Measurements from ENCODE around the gene UVRAG.

Gene UVRAG

GRCh38 chr11:75809991-75810390, 5.0 kb upstream of the UVRAG start:
- no peak for DNase-seq (ENCODE audit: low read depth)

- DNase-seq (ENCODE audit: low read depth): no peak
Observed at GRCh38 chr11:75810637-75811390, 4.2 kb upstream of the UVRAG start.

- no peak for DNase-seq (ENCODE audit: low read depth)
Observed at GRCh38 chr11:75811485-75811884, 3.5 kb upstream of the UVRAG start.

GRCh38 chr11:75812542-75813040, 2.4 kb upstream of the UVRAG start:
- no peak for DNase-seq (ENCODE audit: low read depth)

GRCh38 chr11:75813124-75813523, 1.9 kb upstream of the UVRAG start:
- DNase-seq (ENCODE audit: low read depth): no peak

GRCh38 chr11:75813622-75814039, 1.4 kb upstream of the UVRAG start:
- DNase-seq (ENCODE audit: low read depth): peak; percentile 32

- no peak for DNase-seq (ENCODE audit: low read depth)
Observed at GRCh38 chr11:75814363-75814676, 690 bp upstream of the UVRAG start.

GRCh38 chr11:75815345-75816168, 547 bp downstream of the UVRAG start:
- DNase-seq (ENCODE audit: low read depth): no peak

- DNase-seq (ENCODE audit: low read depth): no peak
Observed at GRCh38 chr11:75816561-75817239, 1.7 kb downstream of the UVRAG start.

- no peak for DNase-seq (ENCODE audit: low read depth)
Observed at GRCh38 chr11:75820645-75821044, 5.6 kb downstream of the UVRAG start.

- DNase-seq (ENCODE audit: low read depth): no peak
Observed at GRCh38 chr11:75821202-75821601, 6.2 kb downstream of the UVRAG start.

- DNase-seq (ENCODE audit: low read depth): no peak
Observed at GRCh38 chr11:75822541-75822940, 7.5 kb downstream of the UVRAG start.

- DNase-seq (ENCODE audit: low read depth): no peak
Observed at GRCh38 chr11:75823415-75823814, 8.4 kb downstream of the UVRAG start.

GRCh38 chr11:75823946-75824345, 8.9 kb downstream of the UVRAG start:
- no peak for DNase-seq (ENCODE audit: low read depth)

GRCh38 chr11:75826461-75827230, 11.6 kb downstream of the UVRAG start:
- DNase-seq (ENCODE audit: low read depth): no peak

- DNase-seq (ENCODE audit: low read depth): no peak
Observed at GRCh38 chr11:75827562-75827961, 12.6 kb downstream of the UVRAG start.

- no peak for DNase-seq (ENCODE audit: low read depth)
Observed at GRCh38 chr11:75831915-75832502, 17.0 kb downstream of the UVRAG start.

- no peak for DNase-seq (ENCODE audit: low read depth)
Observed at GRCh38 chr11:75834728-75835127, 19.7 kb downstream of the UVRAG start.

GRCh38 chr11:75836417-75836816, 21.4 kb downstream of the UVRAG start:
- DNase-seq (ENCODE audit: low read depth): no peak

- DNase-seq (ENCODE audit: low read depth): no peak
Observed at GRCh38 chr11:75839851-75840250, 24.8 kb downstream of the UVRAG start.

GRCh38 chr11:75840522-75840921, 25.5 kb downstream of the UVRAG start:
- no peak for DNase-seq (ENCODE audit: low read depth)

GRCh38 chr11:75841739-75842138, 26.7 kb downstream of the UVRAG start:
- DNase-seq (ENCODE audit: low read depth): no peak

All from non-pigmented ciliary epithelial cell (primary cell).